ENCODE results near the gene SHD.

DNA sequence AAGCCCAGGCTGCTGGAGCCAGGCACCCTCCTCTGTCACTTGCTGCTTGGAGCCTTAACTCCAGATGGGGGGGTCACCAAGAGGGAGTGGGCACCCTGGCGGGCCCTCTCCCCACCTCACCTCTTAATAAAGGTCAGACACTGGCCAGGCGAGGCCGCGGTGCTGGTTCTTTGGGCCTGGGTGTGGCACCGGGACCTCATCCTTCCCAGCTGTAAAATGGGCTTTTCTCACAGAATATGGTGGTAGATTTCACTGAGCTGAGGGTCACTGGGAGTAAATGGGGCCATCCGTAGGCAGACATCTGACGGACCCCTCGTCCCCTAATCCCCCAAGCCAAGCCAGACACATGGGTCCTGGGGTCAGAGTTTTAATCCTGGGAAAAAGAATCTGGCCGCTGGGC is 44.6 kb downstream of the SHD start:
- TF ChIP-seq, protein P1, sequence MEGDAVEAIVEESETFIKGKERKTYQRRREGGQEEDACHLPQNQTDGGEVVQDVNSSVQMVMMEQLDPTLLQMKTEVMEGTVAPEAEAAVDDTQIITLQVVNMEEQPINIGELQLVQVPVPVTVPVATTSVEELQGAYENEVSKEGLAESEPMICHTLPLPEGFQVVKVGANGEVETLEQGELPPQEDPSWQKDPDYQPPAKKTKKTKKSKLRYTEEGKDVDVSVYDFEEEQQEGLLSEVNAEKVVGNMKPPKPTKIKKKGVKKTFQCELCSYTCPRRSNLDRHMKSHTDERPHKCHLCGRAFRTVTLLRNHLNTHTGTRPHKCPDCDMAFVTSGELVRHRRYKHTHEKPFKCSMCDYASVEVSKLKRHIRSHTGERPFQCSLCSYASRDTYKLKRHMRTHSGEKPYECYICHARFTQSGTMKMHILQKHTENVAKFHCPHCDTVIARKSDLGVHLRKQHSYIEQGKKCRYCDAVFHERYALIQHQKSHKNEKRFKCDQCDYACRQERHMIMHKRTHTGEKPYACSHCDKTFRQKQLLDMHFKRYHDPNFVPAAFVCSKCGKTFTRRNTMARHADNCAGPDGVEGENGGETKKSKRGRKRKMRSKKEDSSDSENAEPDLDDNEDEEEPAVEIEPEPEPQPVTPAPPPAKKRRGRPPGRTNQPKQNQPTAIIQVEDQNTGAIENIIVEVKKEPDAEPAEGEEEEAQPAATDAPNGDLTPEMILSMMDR (IDR thresholded peaks at IDR 0.05): no peak
- TF ChIP-seq POLR2AphosphoS5 (IDR thresholded peaks at IDR 0.05): no peak
- no peak for TF ChIP-seq POLR2A (IDR thresholded peaks at IDR 0.05)
